GM21723 (cell line): ENCODE data around the gene BLOC1S4.

Experiments
- ATAC-seq: cut with Tn5 transposase; IDR thresholded peaks from one replicate; pipeline ENCODE4 v1.9.1; 2021; ENCODE audit warnings: mild to moderate bottlenecking, moderate library complexity; ENCODE audit not compliant: unreplicated experiment

The BLOC1S4 gene

DNA sequence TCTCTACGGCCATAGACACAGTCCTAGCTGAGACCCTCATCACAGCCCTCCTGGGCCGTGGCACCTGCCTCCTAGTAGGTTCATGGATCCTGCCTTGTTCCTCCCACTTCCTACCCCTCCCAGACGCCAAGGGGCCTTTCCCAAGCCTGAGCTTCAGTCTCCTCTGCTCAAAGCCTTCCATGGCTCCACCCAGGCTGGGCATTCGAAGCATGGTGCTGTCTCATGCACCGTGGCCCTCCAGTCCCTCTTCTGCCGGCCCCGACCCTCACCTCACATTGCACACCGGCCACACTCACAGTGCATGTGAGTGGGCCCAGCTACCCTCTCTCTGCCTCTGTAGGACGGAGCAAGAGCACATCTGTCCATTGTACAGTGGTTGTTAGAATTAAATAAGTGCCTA is 44.9 kb downstream of the BLOC1S4 start:
- ATAC-seq, result no peak

DNA sequence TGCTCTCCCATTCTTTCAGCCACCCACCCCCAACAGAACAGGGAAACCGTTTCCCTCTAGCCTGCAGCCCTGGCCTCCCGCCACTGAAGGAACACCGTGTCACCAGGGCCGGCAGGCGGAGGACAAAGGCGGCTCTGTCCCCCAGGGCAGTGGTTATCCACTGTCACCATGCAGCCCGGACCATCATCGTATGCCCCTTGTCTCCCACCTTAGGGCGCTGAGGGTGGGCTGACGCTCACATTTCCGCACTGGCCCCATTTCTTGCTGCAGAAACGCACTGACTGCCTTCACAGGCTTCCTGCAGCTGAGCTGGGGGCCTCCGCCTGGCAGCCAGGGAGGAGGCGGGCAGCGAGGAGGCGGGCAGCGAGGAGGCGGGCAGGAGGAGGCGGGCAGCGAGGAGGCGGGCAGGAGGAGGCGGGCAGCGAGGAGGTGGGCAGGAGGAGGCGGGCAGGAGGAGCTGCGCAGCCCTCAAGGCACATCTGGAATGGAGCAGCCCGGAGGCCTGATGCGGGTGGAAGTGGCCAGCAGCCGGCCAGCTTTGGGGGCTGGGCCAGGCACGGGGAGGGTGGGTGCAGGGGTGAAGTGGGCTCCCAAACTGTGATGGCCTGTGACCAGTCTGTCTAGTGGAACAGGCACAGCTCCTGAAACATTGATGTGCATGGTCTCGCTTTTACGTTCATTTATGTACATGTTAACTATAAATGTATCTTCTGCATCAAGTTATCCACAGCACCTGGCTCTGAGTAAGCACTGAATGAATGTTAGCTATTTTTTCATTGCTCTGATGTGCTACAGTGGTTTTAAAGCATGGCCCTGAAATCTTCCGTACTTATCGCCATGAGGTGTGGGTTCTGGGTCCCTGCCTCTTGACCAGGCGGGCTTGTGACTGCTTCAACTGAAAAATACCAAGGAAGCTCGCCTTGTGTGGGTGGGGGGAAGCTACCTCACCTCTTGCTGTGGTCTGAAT is 46.0 kb downstream of the BLOC1S4 start:
- no peak for ATAC-seq

DNA sequence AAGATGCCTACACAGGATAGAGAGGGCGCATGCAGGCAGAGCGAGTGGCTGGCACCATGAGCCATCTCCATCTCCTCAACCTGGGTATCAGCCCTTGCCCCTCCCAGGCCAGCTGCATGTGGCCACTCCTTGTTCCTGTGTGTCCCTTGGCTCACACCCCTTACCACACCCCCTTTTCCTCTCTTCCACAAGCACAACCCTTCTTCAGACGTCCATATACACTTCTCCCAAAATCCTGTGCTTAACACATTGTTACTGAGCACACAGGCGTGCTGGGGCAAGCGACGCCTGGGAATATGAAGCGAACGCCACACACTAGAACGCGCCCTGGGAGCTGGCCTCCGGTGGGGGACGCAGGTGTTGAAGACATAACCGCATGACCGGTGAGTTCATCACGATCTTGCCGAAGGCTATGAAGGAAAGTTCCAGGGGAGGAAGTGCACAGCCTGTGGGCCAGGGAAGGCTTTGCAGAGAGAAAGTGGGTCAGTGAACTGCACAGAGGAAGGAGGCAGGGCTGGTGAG is 47.4 kb downstream of the BLOC1S4 start:
- no peak for ATAC-seq

DNA sequence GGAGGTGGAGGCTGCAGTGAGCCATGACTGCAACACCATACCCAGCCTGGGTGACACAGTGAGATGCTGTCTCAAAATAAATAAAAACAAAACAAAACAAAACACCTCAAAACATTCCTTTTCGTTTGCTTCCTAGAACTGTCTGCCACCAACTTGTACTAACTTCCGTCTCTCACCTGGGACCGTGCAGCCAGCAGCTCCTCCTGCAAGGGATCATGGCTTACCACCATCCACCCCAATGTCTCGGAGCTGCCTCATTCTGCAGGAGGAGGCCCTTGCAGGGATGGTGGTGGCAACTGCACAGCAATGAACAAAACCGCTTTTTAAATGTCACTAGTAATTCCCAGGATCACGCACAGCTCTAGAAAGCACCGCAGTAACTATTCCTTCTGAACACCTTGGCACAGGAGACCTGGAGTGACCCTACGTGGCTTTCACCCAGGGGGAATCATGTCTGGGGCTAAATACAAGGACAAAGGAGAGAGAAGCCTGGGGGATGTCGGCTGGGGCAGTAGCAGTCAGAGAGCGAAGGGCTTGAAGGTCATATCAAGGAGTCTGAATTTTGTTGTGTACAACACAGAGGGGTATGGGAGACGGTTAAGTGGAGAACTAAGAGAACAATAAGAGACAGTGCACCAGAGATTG is 49.1 kb downstream of the BLOC1S4 start:
- ATAC-seq, result no peak

DNA sequence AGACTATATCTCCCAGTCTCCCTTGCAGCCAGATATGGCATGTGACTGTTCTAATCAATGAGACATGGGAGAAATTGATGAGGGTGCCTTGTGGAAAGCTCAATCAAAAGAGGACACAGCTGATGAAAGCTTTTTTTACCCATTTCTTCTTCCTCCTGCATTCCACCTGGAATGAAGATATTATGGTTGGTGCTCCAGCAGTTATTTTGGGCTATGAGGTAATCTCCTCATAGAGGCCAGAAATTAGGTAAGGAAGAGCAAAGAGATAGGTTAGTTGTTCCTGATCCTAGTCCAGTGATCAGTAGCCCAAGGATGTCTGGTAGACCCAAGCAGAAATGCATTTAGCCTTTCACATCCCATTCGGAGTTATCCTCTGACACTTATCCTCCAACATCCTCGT is 49.7 kb downstream of the BLOC1S4 start:
- no peak for ATAC-seq
